GM08714 (cell line): ENCODE measurements around the gene KRT1.

Experiments used
- H3K4me3 ChIP-seq: fragments of 200-500 bp; sonication (Bioruptor generic); 2 replicates; pipeline ENCODE4 v1.5.1; 2014; ENCODE audit warnings: mild to moderate bottlenecking, low read length, inconsistent platforms
- ZNF274 ChIP-seq: IDR thresholded peaks from 2 replicates; pipeline ENCODE4 v1.6.1; 2012; ENCODE audit warnings: mild to moderate bottlenecking, low read depth, low read length

Gene KRT1

GRCh38 chr12:52634266-52635056, 45.7 kb downstream of the KRT1 start:
- H3K4me3 ChIP-seq: no peak overlapping the region

DNA sequence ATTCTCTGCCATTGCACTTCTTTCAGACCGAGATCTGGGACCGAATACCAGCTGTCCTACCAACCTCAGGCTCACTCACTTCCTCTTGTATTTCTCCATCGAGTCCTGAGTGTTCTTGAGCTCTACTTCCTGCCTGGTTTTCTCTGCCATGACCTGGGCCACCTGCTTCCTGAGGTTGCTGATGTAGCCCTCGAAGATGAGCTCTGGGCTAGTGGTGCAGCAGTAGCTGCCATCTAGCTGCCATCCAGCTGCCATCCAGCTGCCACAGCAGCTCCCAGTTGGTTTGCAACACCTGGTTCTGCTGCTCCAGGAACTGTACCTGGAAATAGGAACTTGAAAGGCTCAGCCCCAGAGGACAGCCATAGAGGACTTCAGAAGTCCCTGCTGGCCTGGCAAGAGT, 46.8 kb downstream of the KRT1 start:
- no peak for TF ChIP-seq ZNF274
- no peak overlapping the region for H3K4me3 ChIP-seq

More at GRCh38 chr12:52634266-52635056, 45.7 kb downstream of the KRT1 start:
- no peak for TF ChIP-seq ZNF274

- TF ChIP-seq ZNF274: no peak
- H3K4me3 ChIP-seq: no peak overlapping the region
Measured at GRCh38 chr12:52632656-52633055, 47.6 kb downstream of the KRT1 start.

GRCh38 chr12:52631676-52632459, 48.3 kb downstream of the KRT1 start:
- H3K4me3 ChIP-seq: no peak overlapping the region
- TF ChIP-seq ZNF274: no peak

GRCh38 chr12:52631264-52631663, 48.9 kb downstream of the KRT1 start:
- TF ChIP-seq ZNF274: no peak
- no peak overlapping the region for H3K4me3 ChIP-seq

DNA sequence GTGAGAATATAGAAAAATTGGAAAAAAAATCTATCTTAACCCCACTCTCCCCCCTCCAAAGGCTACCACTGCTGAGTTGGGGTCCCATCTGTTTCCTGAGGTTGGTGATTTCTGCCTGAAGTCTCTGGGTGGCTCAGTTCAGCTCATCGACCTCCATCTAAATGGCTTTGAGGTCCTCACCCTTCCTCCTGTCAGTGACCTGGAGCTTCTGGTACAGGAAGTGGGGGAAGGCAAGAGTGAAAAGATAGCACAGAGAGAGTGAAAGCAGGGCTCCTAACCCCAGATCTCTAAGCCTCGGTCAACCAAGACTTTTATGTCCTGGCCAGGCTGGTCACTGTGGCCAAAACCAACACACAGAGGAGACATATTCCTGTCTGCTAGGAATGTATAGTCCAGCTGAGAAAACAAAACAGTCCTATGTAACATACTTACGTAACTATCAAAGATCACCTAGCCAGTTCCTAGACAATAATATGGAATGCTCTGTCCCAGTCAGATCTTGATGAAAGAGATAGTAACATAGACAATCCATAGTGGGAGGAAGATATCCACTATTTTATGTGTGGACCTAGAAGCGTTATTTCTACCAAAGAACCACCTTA, 49.5 kb downstream of the KRT1 start:
- H3K4me3 ChIP-seq: no peak overlapping the region
- no peak for TF ChIP-seq ZNF274

DNA sequence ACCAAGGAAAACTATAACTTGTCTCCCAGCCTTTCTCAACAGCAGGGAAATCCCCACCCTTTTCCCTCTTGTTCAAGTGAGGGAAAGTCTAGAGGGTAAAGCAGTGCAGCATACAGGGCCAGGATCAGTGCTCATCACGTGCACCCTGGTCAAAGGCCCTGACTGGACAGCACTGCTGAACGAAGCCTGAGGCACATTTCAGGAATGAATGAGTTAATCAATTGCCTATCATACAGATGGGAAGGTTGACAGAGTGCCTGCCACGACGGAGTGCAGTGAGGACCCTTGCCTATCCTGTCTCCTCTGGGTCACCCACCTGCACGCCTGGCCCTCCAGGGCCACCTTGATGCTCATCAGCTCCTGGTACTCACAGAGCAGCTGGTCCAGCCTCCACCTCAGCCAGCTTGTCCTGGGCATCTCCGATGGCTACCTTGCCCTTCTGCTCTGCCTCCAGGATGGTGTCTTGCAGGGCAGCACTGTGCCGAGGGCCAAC, 50.2 kb downstream of the KRT1 start:
- H3K4me3 ChIP-seq: no peak overlapping the region

GRCh38 chr12:52629281-52630007, 50.8 kb downstream of the KRT1 start:
- no peak overlapping the region for H3K4me3 ChIP-seq
- TF ChIP-seq ZNF274: no peak

More for the DNA sequence above, 50.2 kb downstream of the KRT1 start:
- no peak for TF ChIP-seq ZNF274

DNA sequence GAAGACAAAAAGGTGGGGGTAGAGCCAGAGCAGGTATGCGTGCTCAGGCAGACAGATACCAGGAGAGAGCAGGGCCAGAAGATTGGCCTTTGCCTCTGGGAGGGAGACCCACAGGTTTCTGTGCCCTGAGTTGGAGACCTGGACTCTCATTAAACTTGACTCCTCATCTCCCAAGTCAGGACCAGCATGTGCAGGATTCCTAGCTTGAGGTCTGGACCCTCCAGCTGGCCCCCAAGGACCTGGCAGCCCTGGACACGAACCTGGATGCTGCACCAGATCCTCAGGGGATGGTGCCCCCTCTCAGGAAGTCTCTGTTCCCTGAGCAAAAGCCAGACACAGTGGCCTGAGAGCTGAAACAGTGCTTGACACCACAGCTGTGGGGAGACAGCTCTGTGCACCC, 51.4 kb downstream of the KRT1 start:
- TF ChIP-seq ZNF274: no peak

GRCh38 chr12:52628111-52628507, 52.1 kb downstream of the KRT1 start:
- no peak overlapping the region for H3K4me3 ChIP-seq
- TF ChIP-seq ZNF274: no peak

More for the DNA sequence above, 51.4 kb downstream of the KRT1 start:
- no peak overlapping the region for H3K4me3 ChIP-seq

DNA sequence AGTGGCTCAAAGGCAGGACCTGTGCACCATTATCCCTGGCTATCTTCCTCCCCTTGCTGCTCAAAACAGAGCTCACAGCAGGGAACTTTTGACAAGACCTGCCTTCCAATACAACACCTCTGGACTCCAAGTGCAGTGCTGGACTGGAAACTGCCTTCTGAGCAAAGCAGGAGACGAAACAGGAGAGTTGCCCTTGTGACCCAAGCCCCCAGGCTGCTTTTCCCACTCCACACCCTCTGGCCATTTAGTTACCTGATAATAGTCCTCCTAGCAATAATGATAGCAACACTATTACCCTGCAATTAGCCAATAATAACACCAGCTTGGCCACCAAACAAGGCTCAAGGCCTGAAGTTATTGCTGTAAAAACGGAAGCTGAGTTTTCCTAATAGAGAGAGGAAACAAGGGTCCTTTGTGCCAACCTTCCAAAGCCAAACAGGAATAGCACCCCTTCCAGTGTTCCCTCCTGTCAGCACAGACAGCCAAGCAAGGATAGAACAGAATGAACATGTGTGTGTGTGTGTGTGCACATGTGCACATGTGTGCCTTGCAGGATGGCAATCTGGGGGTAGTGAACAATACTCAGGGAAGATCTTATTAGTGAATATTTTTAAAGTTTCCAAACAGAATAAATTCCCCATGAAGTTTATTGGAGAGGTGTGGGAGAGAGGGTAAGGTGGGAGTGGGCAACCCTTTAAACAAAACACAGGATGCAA, 52.7 kb downstream of the KRT1 start:
- TF ChIP-seq ZNF274: no peak
- no peak overlapping the region for H3K4me3 ChIP-seq
